ENCODE data around the gene GPT2.

GPT2 gene

GRCh38 chr16:46968063-46968435 lies 83.9 kb downstream of the GPT2 start:
- no peak for DNase-seq (ENCODE audit: low read depth, low spot score)

- no peak for DNase-seq (ENCODE audit: low read depth, low spot score)
These were observed 85.9 kb downstream of the GPT2 start for GRCh38 chr16:46970089-46970488.

- no peak for DNase-seq (ENCODE audit: low read depth, low spot score)
These were observed 87.1 kb downstream of the GPT2 start for GRCh38 chr16:46971271-46971670.

- DNase-seq (ENCODE audit: low read depth, low spot score): no peak
These were observed 88.5 kb downstream of the GPT2 start for GRCh38 chr16:46972429-46973206.

GRCh38 chr16:46973207-46973995 lies 89.2 kb downstream of the GPT2 start, which contains the start of gene DNAJA2:
Gene DNAJA2, minus strand, starts transcription at chr16:46973674. Its CDS starts 102 bp downstream, at chr16:46973572.
- DNase-seq (ENCODE audit: low read depth, low spot score): peak; percentile 71

GRCh38 chr16:46973996-46974324 lies 89.8 kb downstream of the GPT2 start:
- DNase-seq (ENCODE audit: low read depth, low spot score): no peak

GRCh38 chr16:46974352-46974751 lies 90.2 kb downstream of the GPT2 start:
- DNase-seq (ENCODE audit: low read depth, low spot score): no peak

- no peak for DNase-seq (ENCODE audit: low read depth, low spot score)
These were observed 91.0 kb downstream of the GPT2 start for GRCh38 chr16:46975165-46975564.

GRCh38 chr16:46975908-46976470 lies 91.8 kb downstream of the GPT2 start:
- no peak for DNase-seq (ENCODE audit: low read depth, low spot score)

GRCh38 chr16:46976550-46976949 lies 92.4 kb downstream of the GPT2 start:
- no peak for DNase-seq (ENCODE audit: low read depth, low spot score)

Data from brain pericyte (primary cell).